ENCODE data around the gene NCMAP. TPM values are rescaled to one million over a fixed set of nuclear protein-coding genes. Genes with fewer than 3 reads are reported as not detected.

The NCMAP gene
- total RNA-seq, 2 donors from 2014 or later: 2.0 to 7.7 TPM

- no peaks in the 10 kb centered on the region for H3K9me3 ChIP-seq
- H3K27ac ChIP-seq: no peak overlapping the region
- no peak for DNase-seq (ENCODE audit: low spot score)
- TF ChIP-seq POLR2AphosphoS5 (IDR thresholded peaks at IDR 0.05) (no peak), POLR2A (IDR thresholded peaks at IDR 0.05) (no peak), CTCF (IDR thresholded peaks at IDR 0.05) (no peak)
- no peaks in the 10 kb centered on the region for H3K4me1 ChIP-seq (replicated peaks)
- WGBS: 88% methylated on average over 3 of the region's 3 CpGs
- no peak overlapping the region for H3K4me3 ChIP-seq
- H3K27me3 ChIP-seq (replicated peaks; ENCODE audit: insufficient read depth): no peaks in the 10 kb centered on the region
- intact Hi-C loops (cut with DNase I): no loop called here
- no peaks in the 10 kb centered on the region for H3K36me3 ChIP-seq
Measured at GRCh38 chr1:24553931-24554330, 2.0 kb upstream of the NCMAP start.

- Histone ChIP-seq H3K27me3 (replicated peaks; ENCODE audit: insufficient read depth) (no peaks in the 10 kb centered on the region), H3K4me1 (replicated peaks) (no peaks in the 10 kb centered on the region), H3K36me3 (no peaks in the 10 kb centered on the region), H3K9me3 (no peaks in the 10 kb centered on the region), H3K4me3 (no peak overlapping the region), H3K27ac (no peak overlapping the region)
- DNase-seq (ENCODE audit: low spot score): no peak
- TF ChIP-seq POLR2AphosphoS5 (IDR thresholded peaks at IDR 0.05): no peak
- TF ChIP-seq POLR2A (IDR thresholded peaks at IDR 0.05): no peak
- TF ChIP-seq CTCF (IDR thresholded peaks at IDR 0.05): no peak
- WGBS: 99% methylated on average over 4 of the region's 4 CpGs
- intact Hi-C loops (cut with DNase I): no loop called here
Measured at GRCh38 chr1:24554714-24555113, 1.2 kb upstream of the NCMAP start.

GRCh38 chr1:24556414-24556795 is 518 bp downstream of the NCMAP start:
- Histone ChIP-seq H3K4me1 (replicated peaks) (no peaks in the 10 kb centered on the region), H3K36me3 (no peaks in the 10 kb centered on the region), H3K9me3 (no peaks in the 10 kb centered on the region), H3K27ac (no peak overlapping the region), H3K27me3 (replicated peaks; ENCODE audit: insufficient read depth) (no peaks in the 10 kb centered on the region), H3K4me3 (peak overlapping the region; percentile 38 to 47)
- 50% methylated on average over 19 of the region's 19 CpGs for WGBS
- intact Hi-C loops (cut with DNase I): no loop called here
- DNase-seq (ENCODE audit: low spot score): no peak
- TF ChIP-seq POLR2AphosphoS5 (IDR thresholded peaks at IDR 0.05) (no peak), POLR2A (IDR thresholded peaks at IDR 0.05) (no peak)

- no peak for DNase-seq (ENCODE audit: low spot score)
- 94% methylated on average over 6 of the region's 6 CpGs for WGBS
- H3K9me3 ChIP-seq: no peaks in the 10 kb centered on the region
- no peaks in the 10 kb centered on the region for H3K27me3 ChIP-seq (replicated peaks; ENCODE audit: insufficient read depth)
- no peak overlapping the region for H3K27ac ChIP-seq
- H3K36me3 ChIP-seq: no peaks in the 10 kb centered on the region
- intact Hi-C loops (cut with DNase I): no loop called here
- H3K4me1 ChIP-seq (replicated peaks): no peaks in the 10 kb centered on the region
- TF ChIP-seq POLR2A (IDR thresholded peaks at IDR 0.05): no peak
- TF ChIP-seq CTCF (IDR thresholded peaks at IDR 0.05): no peak
- no peak for TF ChIP-seq POLR2AphosphoS5 (IDR thresholded peaks at IDR 0.05)
- no peak overlapping the region for H3K4me3 ChIP-seq
Measured at GRCh38 chr1:24557220-24557619, 1.3 kb downstream of the NCMAP start.

- H3K27me3 ChIP-seq (replicated peaks; ENCODE audit: insufficient read depth): no peaks in the 10 kb centered on the region
- no peak overlapping the region for H3K4me3 ChIP-seq
- H3K9me3 ChIP-seq: no peaks in the 10 kb centered on the region
- no peaks in the 10 kb centered on the region for H3K36me3 ChIP-seq
- H3K4me1 ChIP-seq (replicated peaks): no peaks in the 10 kb centered on the region
- 82% methylated on average over 9 of the region's 9 CpGs for WGBS
- intact Hi-C loops (cut with DNase I): no loop called here
- no peak for TF ChIP-seq POLR2AphosphoS5 (IDR thresholded peaks at IDR 0.05)
- TF ChIP-seq POLR2A (IDR thresholded peaks at IDR 0.05): no peak
- TF ChIP-seq CTCF (IDR thresholded peaks at IDR 0.05): no peak
- no peak for DNase-seq (ENCODE audit: low spot score)
- no peak overlapping the region for H3K27ac ChIP-seq
Measured at GRCh38 chr1:24557711-24558131, 1.8 kb downstream of the NCMAP start.
